Type B pancreatic cell (in vitro differentiated cells): ENCODE data around the gene RIMBP2. TPM values are rescaled to one million over a fixed set of nuclear protein-coding genes. Genes with fewer than 3 reads are reported as not detected.

Source experiments
- DNase-seq: peaks from one replicate; pipeline ENCODE4 v3.0.0; 2021; ENCODE audit warnings: mixed read lengths; ENCODE audit not compliant: unreplicated experiment; ENCODE audit errors: extremely low spot score
- H3K27ac Mint-ChIP-seq: 2 replicates; pipeline ENCODE4 v1.8.0; 2021; ENCODE audit warnings: mild to moderate bottlenecking, mixed read lengths
- H3K27me3 Mint-ChIP-seq: 2 replicates; pipeline ENCODE4 v1.8.0; 2021; ENCODE audit warnings: mixed read lengths
- H3K36me3 Mint-ChIP-seq: 2 replicates; pipeline ENCODE4 v1.8.0; 2021; ENCODE audit warnings: mixed read lengths
- H3K4me1 Mint-ChIP-seq: one replicate; pipeline ENCODE4 v1.8.0; 2021; ENCODE audit warnings: mixed read lengths; ENCODE audit not compliant: unreplicated experiment
- H3K4me3 Mint-ChIP-seq: 2 replicates; pipeline ENCODE4 v1.8.0; 2021; ENCODE audit warnings: mild to moderate bottlenecking, mixed read lengths
- H3K9me3 Mint-ChIP-seq: 2 replicates; pipeline ENCODE4 v1.8.0; 2021; ENCODE audit warnings: mixed read lengths
- CTCF ChIP-seq: fragments of 200-600 bp; sonication (generic); conservative IDR thresholded peaks from 2 replicates; pipeline ENCODE4 v1.5.0; 2021; ENCODE audit warnings: antibody characterized with exemption, mild to moderate bottlenecking
- total RNA-seq: library from RNA; stranded (reverse); gene quantifications from 2 replicates; pipeline ENCODE4 v1.2.1, GENCODE V29; 2021; ENCODE audit warnings: low replicate concordance

RIMBP2 gene
- total RNA-seq, 1 donor from 2014 or later = 23.7 TPM

- H3K4me3 Mint-ChIP-seq = no peak overlapping the region
- TF ChIP-seq CTCF = no peak
- no peaks in the 10 kb centered on the region for H3K27me3 Mint-ChIP-seq
- no peak for DNase-seq
- peaks cover 5% of the 10 kb centered on the region for H3K9me3 Mint-ChIP-seq
- H3K36me3 Mint-ChIP-seq = no peaks in the 10 kb centered on the region
- H3K4me1 Mint-ChIP-seq = no peaks in the 10 kb centered on the region
- no peak overlapping the region for H3K27ac Mint-ChIP-seq
Observed at GRCh38 chr12:130569521-130569920, 146.6 kb downstream of the RIMBP2 start.

- Mint-ChIP-seq H3K27me3 (no peaks in the 10 kb centered on the region), H3K4me3 (no peak overlapping the region), H3K36me3 (no peaks in the 10 kb centered on the region), H3K4me1 (no peaks in the 10 kb centered on the region), H3K27ac (no peak overlapping the region), H3K9me3 (peaks cover 5% of the 10 kb centered on the region)
- DNase-seq = no peak
- no peak for TF ChIP-seq CTCF
Observed at GRCh38 chr12:130568501-130568900, 147.6 kb downstream of the RIMBP2 start.

GRCh38 chr12:130568041-130568440, 148.1 kb downstream of the RIMBP2 start:
- DNase-seq = no peak
- peaks cover 5% of the 10 kb centered on the region for H3K9me3 Mint-ChIP-seq
- no peak overlapping the region for H3K4me3 Mint-ChIP-seq
- H3K27ac Mint-ChIP-seq = no peak overlapping the region
- H3K36me3 Mint-ChIP-seq = no peaks in the 10 kb centered on the region
- no peaks in the 10 kb centered on the region for H3K4me1 Mint-ChIP-seq
- no peak for TF ChIP-seq CTCF
- H3K27me3 Mint-ChIP-seq = no peaks in the 10 kb centered on the region

- no peaks in the 10 kb centered on the region for H3K4me1 Mint-ChIP-seq
Observed at GRCh38 chr12:130566446-130567155, 149.5 kb downstream of the RIMBP2 start.

GRCh38 chr12:130565189-130565588, 150.9 kb downstream of the RIMBP2 start:
- Mint-ChIP-seq H3K27ac (no peak overlapping the region), H3K27me3 (no peaks in the 10 kb centered on the region), H3K4me3 (no peak overlapping the region), H3K9me3 (peaks cover 5% of the 10 kb centered on the region), H3K36me3 (no peaks in the 10 kb centered on the region), H3K4me1 (no peaks in the 10 kb centered on the region)
- DNase-seq = no peak
- TF ChIP-seq CTCF = no peak

More at GRCh38 chr12:130566446-130567155, 149.5 kb downstream of the RIMBP2 start:
- DNase-seq = no peak
- H3K4me3 Mint-ChIP-seq = no peak overlapping the region
- no peak for TF ChIP-seq CTCF
- H3K27ac Mint-ChIP-seq = no peak overlapping the region
- H3K27me3 Mint-ChIP-seq = no peaks in the 10 kb centered on the region
- H3K36me3 Mint-ChIP-seq = no peaks in the 10 kb centered on the region
- peaks cover 5% of the 10 kb centered on the region for H3K9me3 Mint-ChIP-seq

GRCh38 chr12:130563323-130563722, 152.8 kb downstream of the RIMBP2 start:
- Mint-ChIP-seq H3K4me1 (no peaks in the 10 kb centered on the region), H3K27ac (no peak overlapping the region), H3K36me3 (no peaks in the 10 kb centered on the region), H3K27me3 (peaks cover 4% of the 10 kb centered on the region), H3K4me3 (no peak overlapping the region), H3K9me3 (peaks cover 5% of the 10 kb centered on the region)
- no peak for DNase-seq
- TF ChIP-seq CTCF = no peak
